ENCODE results near the gene DTD1. TPM values are rescaled to one million over a fixed set of nuclear protein-coding genes. Genes with fewer than 3 reads are reported as not detected.

DTD1 gene
- total RNA-seq, 1 donor from 2014 or later = 34.9 TPM

DNA sequence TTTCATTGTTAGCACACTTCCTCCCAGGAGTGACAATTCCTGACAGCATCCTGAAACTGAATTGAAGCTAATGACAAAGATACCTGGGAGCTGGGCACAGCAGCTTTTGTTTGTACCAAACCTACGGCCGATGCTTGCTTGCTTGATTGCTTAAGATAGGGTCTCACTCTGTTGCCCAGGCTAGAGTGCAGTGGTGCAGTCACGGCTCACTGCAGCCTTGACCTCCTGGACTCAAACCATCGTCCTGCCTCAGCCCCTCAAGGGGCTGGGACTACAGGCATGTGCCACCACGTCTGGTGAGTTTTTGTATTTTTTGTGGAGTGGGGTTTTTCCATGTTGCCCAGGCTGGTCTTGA lies 141.0 kb downstream of the DTD1 start:
- no peak for DNase-seq (ENCODE audit: low spot score in 2 of 2)
- no peaks in the 10 kb centered on the region for H3K36me3 ChIP-seq
- TF ChIP-seq, protein P1, sequence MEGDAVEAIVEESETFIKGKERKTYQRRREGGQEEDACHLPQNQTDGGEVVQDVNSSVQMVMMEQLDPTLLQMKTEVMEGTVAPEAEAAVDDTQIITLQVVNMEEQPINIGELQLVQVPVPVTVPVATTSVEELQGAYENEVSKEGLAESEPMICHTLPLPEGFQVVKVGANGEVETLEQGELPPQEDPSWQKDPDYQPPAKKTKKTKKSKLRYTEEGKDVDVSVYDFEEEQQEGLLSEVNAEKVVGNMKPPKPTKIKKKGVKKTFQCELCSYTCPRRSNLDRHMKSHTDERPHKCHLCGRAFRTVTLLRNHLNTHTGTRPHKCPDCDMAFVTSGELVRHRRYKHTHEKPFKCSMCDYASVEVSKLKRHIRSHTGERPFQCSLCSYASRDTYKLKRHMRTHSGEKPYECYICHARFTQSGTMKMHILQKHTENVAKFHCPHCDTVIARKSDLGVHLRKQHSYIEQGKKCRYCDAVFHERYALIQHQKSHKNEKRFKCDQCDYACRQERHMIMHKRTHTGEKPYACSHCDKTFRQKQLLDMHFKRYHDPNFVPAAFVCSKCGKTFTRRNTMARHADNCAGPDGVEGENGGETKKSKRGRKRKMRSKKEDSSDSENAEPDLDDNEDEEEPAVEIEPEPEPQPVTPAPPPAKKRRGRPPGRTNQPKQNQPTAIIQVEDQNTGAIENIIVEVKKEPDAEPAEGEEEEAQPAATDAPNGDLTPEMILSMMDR (IDR thresholded peaks at IDR 0.05) = no peak
- H3K4me3 ChIP-seq = no peak overlapping the region
- no peaks in the 10 kb centered on the region for H3K27me3 ChIP-seq
- intact Hi-C loops (cut with DNase I) = no loop called here
- H3K9me3 ChIP-seq = no peaks in the 10 kb centered on the region
- no peaks in the 10 kb centered on the region for H3K4me1 ChIP-seq
- no peak overlapping the region for H3K27ac ChIP-seq

DNA sequence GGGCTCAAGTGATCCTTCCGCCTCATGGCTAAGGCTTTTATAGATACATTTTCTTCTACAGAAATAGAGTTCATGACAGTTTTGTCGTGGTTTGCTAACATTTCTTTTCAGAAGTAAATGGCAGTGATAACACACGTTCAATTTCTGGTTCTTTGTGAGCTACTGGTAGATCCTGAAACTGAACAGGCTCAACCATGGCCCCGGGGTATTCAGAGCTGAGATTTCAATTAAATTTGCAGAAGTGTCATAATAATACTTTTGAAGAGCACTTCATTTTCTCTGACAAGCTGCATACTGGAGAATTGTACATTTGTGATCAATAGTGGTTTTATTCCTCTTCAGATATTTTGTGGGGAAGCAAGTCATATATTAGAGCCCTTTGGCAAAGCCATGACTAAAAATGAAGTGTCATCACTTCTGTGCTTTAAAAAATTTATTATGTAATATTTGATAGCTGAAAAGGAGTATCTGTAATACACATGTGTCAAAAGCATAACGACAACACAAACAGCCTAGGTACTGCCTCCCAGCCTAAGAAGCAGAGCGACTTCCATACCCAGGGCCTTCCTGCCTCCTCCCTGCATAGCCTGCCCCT lies 141.5 kb downstream of the DTD1 start:
- Histone ChIP-seq H3K9me3 (no peaks in the 10 kb centered on the region), H3K36me3 (no peaks in the 10 kb centered on the region), H3K27ac (no peak overlapping the region), H3K4me3 (no peak overlapping the region), H3K4me1 (no peaks in the 10 kb centered on the region), H3K27me3 (no peaks in the 10 kb centered on the region)
- no peak for DNase-seq (ENCODE audit: low spot score in 2 of 2)
- TF ChIP-seq, protein P1 (IDR thresholded peaks at IDR 0.05) = no peak
- intact Hi-C loops (cut with DNase I) = no loop called here

DNA sequence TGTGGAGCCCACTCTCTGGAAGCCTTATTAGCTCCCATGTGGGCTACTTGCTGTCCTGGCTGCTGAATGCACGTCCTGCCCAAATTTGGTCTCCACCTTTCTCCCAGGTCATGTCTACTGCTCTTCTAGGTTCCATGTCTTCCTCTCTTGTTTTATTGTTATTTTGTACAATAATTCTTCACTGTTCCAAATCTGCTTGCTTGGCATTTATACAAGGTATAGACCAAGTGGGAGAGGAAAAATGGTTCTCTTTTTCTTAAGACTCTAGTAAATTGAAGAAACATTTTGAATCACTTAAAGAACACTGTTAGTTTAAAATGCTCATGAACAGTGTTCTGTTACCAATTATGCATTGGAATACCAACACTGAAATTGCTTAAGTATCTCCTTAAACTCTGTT lies 144.1 kb downstream of the DTD1 start:
- Histone ChIP-seq H3K36me3 (no peaks in the 10 kb centered on the region), H3K27ac (no peak overlapping the region), H3K4me1 (no peaks in the 10 kb centered on the region), H3K27me3 (no peaks in the 10 kb centered on the region), H3K4me3 (no peak overlapping the region), H3K9me3 (no peaks in the 10 kb centered on the region)
- intact Hi-C loops (cut with DNase I) = no loop called here
- DNase-seq (ENCODE audit: low spot score in 2 of 2) = no peak
- TF ChIP-seq, protein P1 (IDR thresholded peaks at IDR 0.05) = no peak

DNA sequence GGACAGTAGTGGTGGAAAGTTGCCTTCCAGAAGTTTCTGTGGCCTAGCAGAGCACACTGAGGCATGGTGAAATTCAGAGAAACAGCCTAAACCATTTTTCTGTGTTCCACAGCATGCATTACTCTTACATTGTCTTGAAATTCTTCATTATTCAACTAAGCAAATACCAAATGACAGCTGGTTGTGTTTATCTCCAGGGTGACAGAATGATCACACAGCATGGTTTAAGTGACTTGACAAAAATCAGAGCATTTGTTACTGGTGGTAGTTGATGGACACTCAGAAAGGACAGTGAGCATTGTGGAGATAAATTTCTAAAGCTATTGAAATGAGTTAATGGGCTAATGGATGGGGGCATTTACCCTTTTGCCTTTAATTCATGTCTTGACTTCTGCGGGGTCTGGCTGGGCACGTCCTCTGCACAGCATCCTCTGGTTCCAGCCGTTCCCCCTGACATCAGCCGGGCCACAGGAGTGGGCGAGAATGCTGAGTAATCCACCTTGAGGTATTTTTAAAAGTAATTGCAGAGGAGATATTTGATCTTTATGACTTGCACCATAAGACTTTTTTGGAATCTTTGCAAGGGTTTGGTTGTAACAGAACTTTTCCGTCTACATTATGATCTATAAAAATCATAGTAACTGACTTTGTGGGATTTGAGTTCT lies 146.8 kb downstream of the DTD1 start:
- H3K9me3 ChIP-seq = no peaks in the 10 kb centered on the region
- no peaks in the 10 kb centered on the region for H3K36me3 ChIP-seq
- TF ChIP-seq, protein P1 (IDR thresholded peaks at IDR 0.05) = no peak
- no peak overlapping the region for H3K27ac ChIP-seq
- DNase-seq (ENCODE audit: low spot score in 2 of 2) = no peak
- H3K4me3 ChIP-seq = no peak overlapping the region
- peaks cover 0 to 6% of the 10 kb centered on the region in 2 donors for H3K4me1 ChIP-seq
- intact Hi-C loops (cut with DNase I) = no loop called here
- H3K27me3 ChIP-seq = no peaks in the 10 kb centered on the region

DNA sequence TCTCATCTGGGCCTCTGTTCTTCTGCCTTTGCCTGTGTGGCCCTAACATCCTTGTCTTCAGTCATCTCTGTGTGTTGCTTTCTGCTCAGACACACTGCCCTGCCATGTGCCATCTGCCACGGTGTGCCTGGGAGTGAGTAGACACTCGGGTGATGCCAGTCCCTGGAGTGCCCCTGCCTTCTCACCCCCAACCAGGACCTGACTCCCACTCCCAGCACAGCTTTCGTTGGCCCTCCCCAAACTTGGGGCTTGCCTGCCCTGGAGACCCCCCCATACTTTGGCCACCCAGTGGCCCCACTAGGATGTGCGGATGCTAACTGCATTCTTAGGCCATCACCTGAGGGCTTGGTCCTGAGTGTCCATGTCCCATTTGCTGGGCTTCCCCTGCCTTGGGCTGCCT lies 149.3 kb downstream of the DTD1 start:
- Histone ChIP-seq H3K4me3 (no peak overlapping the region), H3K27ac (no peak overlapping the region), H3K4me1 (peaks cover 0 to 6% of the 10 kb centered on the region in 2 donors), H3K9me3 (no peaks in the 10 kb centered on the region), H3K36me3 (no peaks in the 10 kb centered on the region), H3K27me3 (no peaks in the 10 kb centered on the region)
- TF ChIP-seq, protein P1 (IDR thresholded peaks at IDR 0.05) = no peak
- intact Hi-C loops (cut with DNase I) = no loop called here
- no peak for DNase-seq (ENCODE audit: low spot score in 2 of 2)

Measured in ascending aorta (tissue), 2 donors.